GM12865 (cell line): ENCODE measurements around the gene AP1S1.
"Not testable (repeated sequence)": the region's sequence is repeated elsewhere in the genome, so short reads cannot be mapped to it uniquely, and the experiment has no call there.

Experiments used
- DNase-seq: peaks from one replicate; pipeline ENCODE4 v3.0.0; 2010; ENCODE audit warnings: low read depth
- H3K4me3 ChIP-seq: 2 replicates; pipeline ENCODE4 v1.5.1; 2011; ENCODE audit warnings: mild to moderate bottlenecking, low read depth, low read length, control low read depth
- CTCF ChIP-seq: IDR thresholded peaks from 2 replicates; pipeline ENCODE4 v1.5.1; 2011; ENCODE audit warnings: low read length, control low read depth, low read depth, inconsistent platforms; ENCODE audit not compliant: insufficient read depth; ENCODE audit errors: missing control alignments

Gene AP1S1

GRCh38 chr7:101153969-101154692 lies at the start of gene AP1S1:
Gene AP1S1 (plus strand): TSS chr7:101154476. CDS start chr7:101154515, 39 bp downstream.
- peak; percentile 98 for DNase-seq
- TF ChIP-seq CTCF = no peak
- H3K4me3 ChIP-seq = peak within 1 kb of the TSS; percentile 81

- TF ChIP-seq CTCF = no peak
- H3K4me3 ChIP-seq = no peak overlapping the region
- no peak for DNase-seq
Observed at GRCh38 chr7:101104799-101105198, 49.5 kb upstream of the AP1S1 start.

- not testable (repeated sequence) for H3K4me3 ChIP-seq, DNase-seq
Observed at GRCh38 chr7:101105248-101105647, 49.0 kb upstream of the AP1S1 start.

- no peak for TF ChIP-seq CTCF
- DNase-seq = no peak
Observed at GRCh38 chr7:101106386-101106785, 47.9 kb upstream of the AP1S1 start.

GRCh38 chr7:101108330-101108857 lies 45.9 kb upstream of the AP1S1 start:
- peak; percentile 81 for DNase-seq
- no peak overlapping the region for H3K4me3 ChIP-seq

More at GRCh38 chr7:101106386-101106785, 47.9 kb upstream of the AP1S1 start:
- H3K4me3 ChIP-seq = no peak overlapping the region

GRCh38 chr7:101108961-101109360 lies 45.3 kb upstream of the AP1S1 start:
- no peak for DNase-seq
- no peak for TF ChIP-seq CTCF
- no peak overlapping the region for H3K4me3 ChIP-seq

More at GRCh38 chr7:101108330-101108857, 45.9 kb upstream of the AP1S1 start:
- TF ChIP-seq CTCF = no peak

- DNase-seq = no peak
- no peak for TF ChIP-seq CTCF
- no peak overlapping the region for H3K4me3 ChIP-seq
Observed at GRCh38 chr7:101109368-101109767, 44.9 kb upstream of the AP1S1 start.
